Measurements from ENCODE around the gene IQCK.

DNA sequence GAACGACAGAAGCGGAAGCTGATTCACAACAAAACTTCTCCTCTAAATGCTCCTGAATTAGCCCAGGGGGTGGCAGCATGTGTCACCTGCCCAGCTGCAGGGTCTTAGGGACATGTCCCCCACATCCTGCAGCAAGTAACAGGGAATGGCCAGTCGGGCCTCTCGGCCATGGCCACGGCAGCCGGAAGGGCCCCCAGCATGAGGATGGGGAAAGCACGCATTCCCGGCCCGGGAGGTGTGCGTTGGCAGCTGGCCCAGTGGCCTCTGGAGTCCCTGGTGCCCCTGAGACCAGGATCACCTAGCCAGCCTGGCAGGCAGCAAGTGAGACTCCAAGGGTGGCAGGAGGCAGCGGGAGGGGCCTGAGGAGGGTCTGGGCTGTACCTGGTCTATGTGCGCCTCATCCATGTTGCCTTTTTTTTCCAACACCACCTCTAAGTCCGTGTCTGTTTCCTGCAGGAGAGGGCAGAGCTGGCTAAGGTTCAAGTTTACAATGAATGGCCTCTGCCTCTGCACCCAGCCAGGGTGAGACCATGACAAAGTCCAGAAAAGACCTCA lies 7.0 kb upstream of the IQCK start:
- TF ChIP-seq, protein P1, sequence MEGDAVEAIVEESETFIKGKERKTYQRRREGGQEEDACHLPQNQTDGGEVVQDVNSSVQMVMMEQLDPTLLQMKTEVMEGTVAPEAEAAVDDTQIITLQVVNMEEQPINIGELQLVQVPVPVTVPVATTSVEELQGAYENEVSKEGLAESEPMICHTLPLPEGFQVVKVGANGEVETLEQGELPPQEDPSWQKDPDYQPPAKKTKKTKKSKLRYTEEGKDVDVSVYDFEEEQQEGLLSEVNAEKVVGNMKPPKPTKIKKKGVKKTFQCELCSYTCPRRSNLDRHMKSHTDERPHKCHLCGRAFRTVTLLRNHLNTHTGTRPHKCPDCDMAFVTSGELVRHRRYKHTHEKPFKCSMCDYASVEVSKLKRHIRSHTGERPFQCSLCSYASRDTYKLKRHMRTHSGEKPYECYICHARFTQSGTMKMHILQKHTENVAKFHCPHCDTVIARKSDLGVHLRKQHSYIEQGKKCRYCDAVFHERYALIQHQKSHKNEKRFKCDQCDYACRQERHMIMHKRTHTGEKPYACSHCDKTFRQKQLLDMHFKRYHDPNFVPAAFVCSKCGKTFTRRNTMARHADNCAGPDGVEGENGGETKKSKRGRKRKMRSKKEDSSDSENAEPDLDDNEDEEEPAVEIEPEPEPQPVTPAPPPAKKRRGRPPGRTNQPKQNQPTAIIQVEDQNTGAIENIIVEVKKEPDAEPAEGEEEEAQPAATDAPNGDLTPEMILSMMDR (IDR thresholded peaks at IDR 0.05), result no peak
- no peak for TF ChIP-seq POLR2A (IDR thresholded peaks at IDR 0.05)

Data from right lobe of liver (tissue), 4 donors.